HFFc6 (cell line): Measurements from ENCODE around the gene NANS. TPM values are rescaled to one million over a fixed set of nuclear protein-coding genes. Genes with fewer than 3 reads are reported as not detected.
A peak's percentile ranks its signal among the peaks of the same experiment; 100 is the strongest.

Experiments
- DNase-seq: peaks from one replicate; pipeline ENCODE4 v3.0.0-alpha.2; 2018
- H3K27ac Mint-ChIP-seq: 2 replicates; pipeline ENCODE4 v1.8.0; 2020; ENCODE audit warnings: mild to moderate bottlenecking, mixed read lengths
- H3K27me3 Mint-ChIP-seq: 2 replicates; pipeline ENCODE4 v1.8.0; 2021; ENCODE audit warnings: mild to moderate bottlenecking, moderate library complexity, mixed read lengths; ENCODE audit not compliant: insufficient read depth
- H3K36me3 Mint-ChIP-seq: 2 replicates; pipeline ENCODE4 v1.8.0; 2021; ENCODE audit warnings: low read depth, mixed read lengths
- H3K4me1 Mint-ChIP-seq: 2 replicates; pipeline ENCODE4 v1.8.0; 2020; ENCODE audit warnings: low read depth, mixed read lengths
- H3K4me3 Mint-ChIP-seq: 2 replicates; pipeline ENCODE4 v1.8.0; 2020; ENCODE audit warnings: mild to moderate bottlenecking, moderate library complexity, mixed read lengths
- H3K9me3 Mint-ChIP-seq: 2 replicates; pipeline ENCODE4 v1.8.0; 2020; ENCODE audit warnings: mild to moderate bottlenecking, mixed read lengths
- CTCF ChIP-seq: fragments of 200-600 bp; sonication (generic); IDR thresholded peaks from 2 replicates; pipeline ENCODE4 v1.5.0; 2021; ENCODE audit warnings: antibody characterized with exemption, mild to moderate bottlenecking
- long read RNA-seq: library from polyadenylated mRNA; unstranded; transcript quantifications from one replicate; pipeline ENCODE4 v2.0.0, GENCODE V29; 2019
- total RNA-seq, 6 experiments: library from RNA; stranded (reverse); fragmentation: NEBNext Ultra II Directional; extraction: Animal tissue kit (Norgen Biotek cat#: 25700); gene quantifications; 2 replicates in 1 of 6; 3 replicates in 5 of 6; pipeline ENCODE4 v1.2.3, GENCODE V29; 2021

NANS gene
- total RNA-seq: 100 to 1,000 TPM in 4 of 6 experiments, 10 to 100 TPM in 2; 82.4 to 103 (median 101) TPM
- long read RNA-seq, transcript NANS-201 (6 exons, 1,170 nt): major isoform, 134 of 144 reads
- long read RNA-seq, partial matches to known transcripts: 2 of 144 reads
- long read RNA-seq, other reads (novel, unspliced or antisense): 7 of 144 reads

- peaks cover 13% of the 10 kb centered on the region; the same call in 1 of the 2 replicates for H3K36me3 Mint-ChIP-seq
- H3K9me3 Mint-ChIP-seq: no peaks in the 10 kb centered on the region
- DNase-seq: peak; percentile 97
- H3K4me1 Mint-ChIP-seq: peaks cover 32% of the 10 kb centered on the region
- peak within 1 kb of the TSS; percentile 98 for H3K27ac Mint-ChIP-seq
- peak within 1 kb of the TSS; percentile 100 for H3K4me3 Mint-ChIP-seq
- TF ChIP-seq CTCF: peak; percentile 4; the same call in 1 of the 2 replicates
- H3K27me3 Mint-ChIP-seq: peaks cover 3% of the 10 kb centered on the region
These were observed at the start of gene NANS for GRCh38 chr9:98056269-98057137. Gene NANS, plus strand, starts transcription at chr9:98056732. Its CDS starts 77 bp downstream, at chr9:98056809.

- peaks cover 33% of the 10 kb centered on the region for H3K4me1 Mint-ChIP-seq
- H3K4me3 Mint-ChIP-seq: no peak overlapping the region
- H3K36me3 Mint-ChIP-seq: peaks cover 52% of the 10 kb centered on the region
- no peak for TF ChIP-seq CTCF
- DNase-seq: no peak
- no peak overlapping the region for H3K27ac Mint-ChIP-seq
- H3K9me3 Mint-ChIP-seq: no peaks in the 10 kb centered on the region
- peaks cover 1% of the 10 kb centered on the region; the same call in 1 of the 2 replicates for H3K27me3 Mint-ChIP-seq
These were observed 49.1 kb upstream of the NANS start for GRCh38 chr9:98007251-98007928.

GRCh38 chr9:98008764-98009163, 47.8 kb upstream of the NANS start:
- Mint-ChIP-seq H3K27me3 (peaks cover 1% of the 10 kb centered on the region; the same call in 1 of the 2 replicates), H3K9me3 (no peaks in the 10 kb centered on the region), H3K4me1 (peaks cover 33% of the 10 kb centered on the region), H3K36me3 (peaks cover 54% of the 10 kb centered on the region), H3K4me3 (no peak overlapping the region), H3K27ac (no peak overlapping the region)
- no peak for TF ChIP-seq CTCF
- DNase-seq: no peak

- peaks cover 33% of the 10 kb centered on the region for H3K4me1 Mint-ChIP-seq
- H3K9me3 Mint-ChIP-seq: no peaks in the 10 kb centered on the region
- H3K4me3 Mint-ChIP-seq: peak overlapping the region; percentile 4; the same call in 1 of the 2 replicates
- H3K27ac Mint-ChIP-seq: peak overlapping the region; percentile 40
- H3K36me3 Mint-ChIP-seq: peaks cover 55% of the 10 kb centered on the region
- peaks cover 1% of the 10 kb centered on the region; the same call in 1 of the 2 replicates for H3K27me3 Mint-ChIP-seq
- no peak for TF ChIP-seq CTCF
- DNase-seq: no peak
These were observed 47.1 kb upstream of the NANS start for GRCh38 chr9:98009437-98009836.

- no peak overlapping the region for H3K4me3 Mint-ChIP-seq
- TF ChIP-seq CTCF: no peak
- H3K4me1 Mint-ChIP-seq: peaks cover 33% of the 10 kb centered on the region
- H3K36me3 Mint-ChIP-seq: peaks cover 55% of the 10 kb centered on the region
- no peaks in the 10 kb centered on the region for H3K9me3 Mint-ChIP-seq
- H3K27me3 Mint-ChIP-seq: peaks cover 1% of the 10 kb centered on the region; the same call in 1 of the 2 replicates
- H3K27ac Mint-ChIP-seq: peak overlapping the region; percentile 40
- DNase-seq: no peak
These were observed 46.6 kb upstream of the NANS start for GRCh38 chr9:98009936-98010335.
